GM23248 (cell line): ENCODE data around the gene RPS6KC1. TPM values are rescaled to one million over a fixed set of nuclear protein-coding genes. Genes with fewer than 3 reads are reported as not detected.

Source experiments
- DNase-seq: peaks from one replicate; pipeline ENCODE4 v3.0.0-alpha.2; 2015
- H2AFZ ChIP-seq: fragments of 200-600 bp; sonication (generic); 2 replicates; pipeline ENCODE4 v1.6.1; 2016; ENCODE audit warnings: antibody characterized with exemption
- H3F3A ChIP-seq: fragments of 200-600 bp; sonication (generic); 2 replicates; pipeline ENCODE4 v1.6.1; 2016; ENCODE audit warnings: mild to moderate bottlenecking, antibody characterized with exemption, mixed run types; ENCODE audit not compliant: insufficient read depth
- H3K27ac ChIP-seq: fragments of 200-600 bp; sonication (generic); 2 replicates; pipeline ENCODE4 v1.5.1; 2016; ENCODE audit warnings: mild to moderate bottlenecking
- H3K27me3 ChIP-seq: fragments of 200-600 bp; sonication (generic); replicated peaks from 2 replicates; pipeline ENCODE4 v1.6.1; 2016; ENCODE audit warnings: mild to moderate bottlenecking; ENCODE audit not compliant: insufficient read depth
- H3K36me3 ChIP-seq: fragments of 200-600 bp; sonication (generic); 2 replicates; pipeline ENCODE4 v1.6.1; 2016; ENCODE audit warnings: low read depth, mild to moderate bottlenecking
- H3K4me1 ChIP-seq: fragments of 200-600 bp; sonication (generic); 2 replicates; pipeline ENCODE4 v1.6.1; 2016; ENCODE audit warnings: mild to moderate bottlenecking; ENCODE audit not compliant: insufficient read depth
- H3K4me2 ChIP-seq: fragments of 200-600 bp; sonication (generic); one replicate; pipeline ENCODE4 v1.6.1; 2016; ENCODE audit warnings: mild to moderate bottlenecking; ENCODE audit not compliant: unreplicated experiment
- H3K4me3 ChIP-seq: fragments of 200-600 bp; sonication (generic); 2 replicates; pipeline ENCODE4 v1.5.1; 2016; ENCODE audit warnings: mild to moderate bottlenecking
- H3K79me2 ChIP-seq: fragments of 200-600 bp; sonication (generic); 2 replicates; pipeline ENCODE4 v1.6.1; 2016; ENCODE audit warnings: mild to moderate bottlenecking; ENCODE audit not compliant: insufficient read depth
- H3K9ac ChIP-seq: fragments of 200-600 bp; sonication (generic); 2 replicates; pipeline ENCODE4 v1.6.1; 2016; ENCODE audit warnings: mild to moderate bottlenecking
- H3K9me2 ChIP-seq: fragments of 200-600 bp; sonication (generic); 2 replicates; pipeline ENCODE4 v1.6.1; 2016; ENCODE audit warnings: mixed run types, mild to moderate bottlenecking, moderate library complexity; ENCODE audit not compliant: insufficient read depth
- H3K9me3 ChIP-seq: fragments of 200-600 bp; sonication (generic); one replicate; pipeline ENCODE4 v1.6.1; 2017; ENCODE audit warnings: low read depth
- H4K20me1 ChIP-seq: fragments of 200-600 bp; sonication (generic); 2 replicates; pipeline ENCODE4 v1.6.0; 2016; ENCODE audit not compliant: insufficient read depth
- EZH2 ChIP-seq: fragments of 200-600 bp; sonication (generic); IDR thresholded peaks from 2 replicates; pipeline ENCODE4 v1.6.1; 2018; ENCODE audit warnings: antibody characterized with exemption, mild to moderate bottlenecking; ENCODE audit not compliant: insufficient read depth, poor library complexity, severe bottlenecking
- EZH2phosphoT487 ChIP-seq: fragments of 200-600 bp; sonication (generic); IDR thresholded peaks from 2 replicates; pipeline ENCODE4 v1.6.1; 2018; ENCODE audit warnings: antibody characterized with exemption, moderate library complexity, mild to moderate bottlenecking, low read depth; ENCODE audit not compliant: insufficient read depth
- WGBS, 2 experiments: methylation state at CpG; one replicate each; pipeline ENCODE4 v1.1.6; 2015 to 2017; ENCODE audit warnings: low lambda C conversion rate in 2 of 2, low coverage in 1 of 2; ENCODE audit errors: missing lambda C conversion rate in 2 of 2; 5-methylcytosine and 5-hydroxymethylcytosine counted together
- in situ Hi-C: fragments of 300-500 bp; cut with MboI; formaldehyde crosslinking; loops from 2 replicates; pipeline ENCODE4 v1.15.0; 2020
- polyA plus RNA-seq: library from polyadenylated mRNA; unstranded; fragments of >200 nt; fragmentation: Nextera tagmentation; extraction: Ambion mirVana; gene quantifications from 2 replicates; pipeline ENCODE4 v1.2.1, GENCODE V29; 2016
- total RNA-seq: library from RNA; depleted of rRNA; stranded (reverse); fragments of >200 nt; shearing (Covaris generic); gene quantifications from 2 replicates; pipeline ENCODE4 v1.2.3, GENCODE V29; 2014

Gene RPS6KC1
- total and polyA plus RNA-seq, 2 experiments from 2014 or later = 16.4 to 16.8 TPM

- no peak overlapping the region for H3K4me3 ChIP-seq
- peak; percentile 1 for DNase-seq
- H3K4me1 ChIP-seq = no peaks in the 10 kb centered on the region
- TF ChIP-seq EZH2 (no peak), EZH2phosphoT487 (no peak)
- 0 out of 2 replicates have a peak, but pooled peaks cover 3% of the 10 kb centered on the region for H3K36me3 ChIP-seq
- no peaks in the 10 kb centered on the region for H4K20me1 ChIP-seq
- H3K9me3 ChIP-seq = no peaks in the 10 kb centered on the region
- H3K27ac ChIP-seq = no peak overlapping the region
- H3K9ac ChIP-seq = no peak overlapping the region
- H2AFZ ChIP-seq = no peak overlapping the region
- H3K9me2 ChIP-seq = no peaks in the 10 kb centered on the region
- no peaks in the 10 kb centered on the region for H3K27me3 ChIP-seq
- in situ Hi-C loops = no loop called here
- 10 to 14% methylated on average over 2 of the region's 2 CpGs for WGBS, 2 experiments
- H3K79me2 ChIP-seq = no peaks in the 10 kb centered on the region
- no peak overlapping the region for H3K4me2 ChIP-seq
- H3F3A ChIP-seq = no peaks in the 10 kb centered on the region
These were observed 200.9 kb downstream of the RPS6KC1 start for GRCh38 chr1:213251972-213252371.

- Histone ChIP-seq H3K79me2 (no peaks in the 10 kb centered on the region), H3K4me2 (no peak overlapping the region)
These were observed 205.5 kb downstream of the RPS6KC1 start for GRCh38 chr1:213256438-213257087.

GRCh38 chr1:213260311-213261075 is 209.5 kb downstream of the RPS6KC1 start:
- H3K4me3 ChIP-seq = no peak overlapping the region
- H3K9me2 ChIP-seq = no peaks in the 10 kb centered on the region
- no peak overlapping the region for H3K9ac ChIP-seq
- TF ChIP-seq EZH2 = no peak
- TF ChIP-seq EZH2phosphoT487 = no peak
- 86 to 91% methylated on average over 5 of the region's 5 CpGs for WGBS, 2 experiments
- H3K27me3 ChIP-seq = no peaks in the 10 kb centered on the region
- no peaks in the 10 kb centered on the region for H3F3A ChIP-seq
- no peaks in the 10 kb centered on the region for H3K79me2 ChIP-seq
- no peak overlapping the region for H3K4me2 ChIP-seq
- no peaks in the 10 kb centered on the region for H4K20me1 ChIP-seq
- H3K4me1 ChIP-seq = no peaks in the 10 kb centered on the region
- in situ Hi-C loops = no loop called here
- H3K9me3 ChIP-seq = no peaks in the 10 kb centered on the region
- peaks cover 4% of the 10 kb centered on the region; the same call in 1 of the 2 replicates for H3K36me3 ChIP-seq
- no peak overlapping the region for H3K27ac ChIP-seq
- DNase-seq = no peak
- H2AFZ ChIP-seq = no peak overlapping the region

More at GRCh38 chr1:213256438-213257087, 205.5 kb downstream of the RPS6KC1 start:
- Histone ChIP-seq H3K9me3 (no peaks in the 10 kb centered on the region), H3K4me3 (no peak overlapping the region), H3K27me3 (no peaks in the 10 kb centered on the region), H3F3A (no peaks in the 10 kb centered on the region), H2AFZ (no peak overlapping the region), H3K9ac (no peak overlapping the region), H3K27ac (no peak overlapping the region), H3K9me2 (no peaks in the 10 kb centered on the region), H4K20me1 (no peaks in the 10 kb centered on the region), H3K4me1 (no peaks in the 10 kb centered on the region), H3K36me3 (0 out of 2 replicates have a peak, but pooled peaks cover 3% of the 10 kb centered on the region)
- no peak for TF ChIP-seq EZH2
- no peak for TF ChIP-seq EZH2phosphoT487
- in situ Hi-C loops = no loop called here
- no peak for DNase-seq
- 96 to 98% methylated on average over 3 of the region's 3 CpGs for WGBS, 2 experiments

GRCh38 chr1:213264531-213264930 is 213.5 kb downstream of the RPS6KC1 start:
- H3K36me3 ChIP-seq = peaks cover 3% of the 10 kb centered on the region; the same call in 1 of the 2 replicates
- H3F3A ChIP-seq = no peaks in the 10 kb centered on the region
- H3K9me3 ChIP-seq = no peaks in the 10 kb centered on the region
- in situ Hi-C loops = no loop called here
- H3K79me2 ChIP-seq = no peaks in the 10 kb centered on the region
- no peak overlapping the region for H2AFZ ChIP-seq
- no peak for DNase-seq
- no peaks in the 10 kb centered on the region for H3K27me3 ChIP-seq
- H3K4me1 ChIP-seq = peaks cover 6% of the 10 kb centered on the region
- H3K9me2 ChIP-seq = no peaks in the 10 kb centered on the region
- no peak overlapping the region for H3K4me3 ChIP-seq
- no peak overlapping the region for H3K27ac ChIP-seq
- H3K4me2 ChIP-seq = no peak overlapping the region
- H4K20me1 ChIP-seq = no peaks in the 10 kb centered on the region
- WGBS, 2 experiments = 97% methylated on average over 1 of the region's 1 CpG
- no peak overlapping the region for H3K9ac ChIP-seq
- TF ChIP-seq EZH2 (no peak), EZH2phosphoT487 (no peak)
